ENCODE data around the gene SLC39A3. TPM values are rescaled to one million over a fixed set of nuclear protein-coding genes. Genes with fewer than 3 reads are reported as not detected.

The SLC39A3 gene
- total and polyA plus RNA-seq, 7 donors = 16.9 to 70.1 (median 26.8) TPM

- no peak overlapping the region for H3K4me3 ChIP-seq
- DNase-seq (no peak), ATAC-seq (no peak)
- no peak for TF ChIP-seq CTCF (IDR thresholded peaks at IDR 0.05)
- H3K36me3 ChIP-seq (ENCODE audit: insufficient read depth in 1 of 2, low read depth in 1 of 2) = no peaks in the 10 kb centered on the region
- peaks cover 0 to 4% (median 0%) of the 10 kb centered on the region in 3 donors for H3K27me3 ChIP-seq (ENCODE audit: insufficient read depth in 3 of 3, low read length in 2 of 3)
- no peaks in the 10 kb centered on the region for H3K9me3 ChIP-seq
- 63 to 67% (median 66%) methylated on average over 15 of the region's 15 CpGs for WGBS, 3 donors
- intact Hi-C loops (cut with DNase I) = no loop called here
- no peaks in the 10 kb centered on the region for H3K4me1 ChIP-seq
- H3K27ac ChIP-seq = no peak overlapping the region
Measured at GRCh38 chr19:2699413-2700140, 40.2 kb downstream of the SLC39A3 start.

- intact Hi-C loops (cut with DNase I) = no loop called here
- no peaks in the 10 kb centered on the region for H3K9me3 ChIP-seq
- H3K27ac ChIP-seq = no peak overlapping the region
- H3K4me3 ChIP-seq = no peak overlapping the region
- ATAC-seq (no peak), DNase-seq (no peak)
- H3K36me3 ChIP-seq (ENCODE audit: insufficient read depth in 1 of 2, low read depth in 1 of 2) = no peaks in the 10 kb centered on the region
- WGBS, 3 donors = 78 to 85% (median 84%) methylated on average over 5 of the region's 5 CpGs
- H3K27me3 ChIP-seq (ENCODE audit: insufficient read depth in 3 of 3, low read length in 2 of 3) = peaks cover 0 to 2% (median 0%) of the 10 kb centered on the region in 3 donors
- TF ChIP-seq CTCF (IDR thresholded peaks at IDR 0.05) = no peak
- no peaks in the 10 kb centered on the region for H3K4me1 ChIP-seq
Measured at GRCh38 chr19:2694196-2694595, 45.6 kb downstream of the SLC39A3 start.

- DNase-seq (no peak), ATAC-seq (peak in 1 of 4 donors; percentile 60)
- no peaks in the 10 kb centered on the region for H3K4me1 ChIP-seq
- H3K4me3 ChIP-seq = no peak overlapping the region
- TF ChIP-seq CTCF (IDR thresholded peaks at IDR 0.05) = no peak
- WGBS, 3 donors = 48 to 61% (median 52%) methylated on average over 12 of the region's 12 CpGs
- peaks cover 0 to 2% (median 0%) of the 10 kb centered on the region in 3 donors for H3K27me3 ChIP-seq (ENCODE audit: insufficient read depth in 3 of 3, low read length in 2 of 3)
- no peak overlapping the region for H3K27ac ChIP-seq
- H3K36me3 ChIP-seq (ENCODE audit: insufficient read depth in 1 of 2, low read depth in 1 of 2) = no peaks in the 10 kb centered on the region
- intact Hi-C loops (cut with DNase I) = no loop called here
- no peaks in the 10 kb centered on the region for H3K9me3 ChIP-seq
Measured at GRCh38 chr19:2693492-2694160, 46.2 kb downstream of the SLC39A3 start.

- H3K27ac ChIP-seq = no peak overlapping the region
- H3K4me3 ChIP-seq = no peak overlapping the region
- ATAC-seq = no peak
- H3K4me1 ChIP-seq = no peaks in the 10 kb centered on the region
- H3K9me3 ChIP-seq = no peaks in the 10 kb centered on the region
- peaks cover 0 to 2% (median 0%) of the 10 kb centered on the region in 3 donors for H3K27me3 ChIP-seq (ENCODE audit: insufficient read depth in 3 of 3, low read length in 2 of 3)
- 62 to 81% (median 66%) methylated on average over 9 of the region's 9 CpGs for WGBS, 3 donors
- intact Hi-C loops (cut with DNase I) = no loop called here
- H3K36me3 ChIP-seq (ENCODE audit: insufficient read depth in 1 of 2, low read depth in 1 of 2) = no peaks in the 10 kb centered on the region
- no peak for DNase-seq
- no peak for TF ChIP-seq CTCF (IDR thresholded peaks at IDR 0.05)
Measured at GRCh38 chr19:2691951-2692350, 47.9 kb downstream of the SLC39A3 start.
